ENCODE measurements around the gene PPP1R7.

GRCh38 chr2:241114836-241115235, 35.4 kb upstream of the PPP1R7 start:
- TF ChIP-seq POLR2AphosphoS5 (IDR thresholded peaks at IDR 0.05) (no peak), CTCF (IDR thresholded peaks at IDR 0.05; ENCODE audit: poor library complexity, severe bottlenecking) (no peak), EZH2 (IDR thresholded peaks at IDR 0.05; ENCODE audit: borderline replicate concordance, insufficient read depth, low read length, poor library complexity, severe bottlenecking) (no peak), REST (IDR thresholded peaks at IDR 0.05; ENCODE audit: borderline replicate concordance) (no peak)

Data from neural cell (in vitro differentiated cells).